C4-2B (cell line): ENCODE results near the gene ZNF722.
"Not testable (repeated sequence)": the region's sequence is repeated elsewhere in the genome, so short reads cannot be mapped to it uniquely, and the experiment has no call there.

Experiments
- H3K27ac ChIP-seq: fragments of 450-650 bp; 2 replicates; pipeline ENCODE4 v1.5.1; 2017
- ZFX ChIP-seq: fragments of 450-650 bp; IDR thresholded peaks from 2 replicates; pipeline ENCODE4 v1.6.1; 2017
- TF ChIP-seq, protein P1 (sequence below): fragments of 450-650 bp; conservative IDR thresholded peaks from 2 replicates; pipeline ENCODE4 v1.5.1; 2017; ENCODE audit warnings: mild to moderate bottlenecking

The ZNF722 gene

DNA sequence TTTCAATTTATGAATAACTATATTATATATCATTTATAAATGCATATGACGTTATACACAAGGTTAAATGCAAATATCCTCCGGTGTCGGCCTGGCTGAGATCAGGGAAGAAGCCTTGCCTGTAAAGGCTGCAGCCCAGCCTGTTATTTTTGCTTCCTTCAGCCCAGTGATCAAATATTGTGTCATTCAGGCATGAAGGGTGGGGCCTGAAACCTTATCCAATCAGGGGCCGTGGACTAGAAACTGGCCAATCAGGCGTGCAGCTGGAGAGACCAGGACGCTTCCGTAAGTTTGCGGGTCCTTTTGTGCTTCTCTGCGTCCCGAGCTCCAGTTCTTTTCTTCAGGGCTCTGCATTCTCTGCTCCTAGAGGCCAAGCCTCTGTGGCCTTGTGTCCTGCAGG is at the start of gene ZNF722:
TSS of gene ZNF722 (plus strand) at position 301 of the 400 bp plus-strand sequence. CDS start 113 bp downstream, outside the sequence.
- H3K27ac ChIP-seq = no peak within 1 kb of the TSS
- no peak for TF ChIP-seq ZFX
- TF ChIP-seq, protein P1, sequence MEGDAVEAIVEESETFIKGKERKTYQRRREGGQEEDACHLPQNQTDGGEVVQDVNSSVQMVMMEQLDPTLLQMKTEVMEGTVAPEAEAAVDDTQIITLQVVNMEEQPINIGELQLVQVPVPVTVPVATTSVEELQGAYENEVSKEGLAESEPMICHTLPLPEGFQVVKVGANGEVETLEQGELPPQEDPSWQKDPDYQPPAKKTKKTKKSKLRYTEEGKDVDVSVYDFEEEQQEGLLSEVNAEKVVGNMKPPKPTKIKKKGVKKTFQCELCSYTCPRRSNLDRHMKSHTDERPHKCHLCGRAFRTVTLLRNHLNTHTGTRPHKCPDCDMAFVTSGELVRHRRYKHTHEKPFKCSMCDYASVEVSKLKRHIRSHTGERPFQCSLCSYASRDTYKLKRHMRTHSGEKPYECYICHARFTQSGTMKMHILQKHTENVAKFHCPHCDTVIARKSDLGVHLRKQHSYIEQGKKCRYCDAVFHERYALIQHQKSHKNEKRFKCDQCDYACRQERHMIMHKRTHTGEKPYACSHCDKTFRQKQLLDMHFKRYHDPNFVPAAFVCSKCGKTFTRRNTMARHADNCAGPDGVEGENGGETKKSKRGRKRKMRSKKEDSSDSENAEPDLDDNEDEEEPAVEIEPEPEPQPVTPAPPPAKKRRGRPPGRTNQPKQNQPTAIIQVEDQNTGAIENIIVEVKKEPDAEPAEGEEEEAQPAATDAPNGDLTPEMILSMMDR = no peak

DNA sequence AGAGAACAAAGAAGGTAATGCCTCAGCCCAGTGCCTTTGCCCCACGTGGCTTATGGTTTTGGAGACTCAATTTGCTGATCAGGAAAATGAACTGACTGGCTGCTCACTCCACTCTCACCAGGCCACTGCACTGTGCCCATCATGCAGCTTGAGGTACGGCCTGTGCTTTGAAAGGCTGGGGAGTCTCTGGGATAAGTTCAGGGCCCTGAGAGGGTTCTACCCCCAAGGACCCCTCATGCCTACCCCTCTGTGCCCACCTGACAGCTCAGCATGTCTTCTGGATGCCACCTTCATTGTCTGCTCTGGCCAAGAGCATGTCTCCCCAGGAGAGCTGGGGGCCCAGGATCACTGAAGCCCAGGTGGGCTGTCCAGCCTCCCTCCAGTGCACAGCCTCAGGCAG is 45.5 kb upstream of the ZNF722 start:
- TF ChIP-seq, protein P1 = no peak
- TF ChIP-seq ZFX = no peak
- H3K27ac ChIP-seq = no peak overlapping the region

DNA sequence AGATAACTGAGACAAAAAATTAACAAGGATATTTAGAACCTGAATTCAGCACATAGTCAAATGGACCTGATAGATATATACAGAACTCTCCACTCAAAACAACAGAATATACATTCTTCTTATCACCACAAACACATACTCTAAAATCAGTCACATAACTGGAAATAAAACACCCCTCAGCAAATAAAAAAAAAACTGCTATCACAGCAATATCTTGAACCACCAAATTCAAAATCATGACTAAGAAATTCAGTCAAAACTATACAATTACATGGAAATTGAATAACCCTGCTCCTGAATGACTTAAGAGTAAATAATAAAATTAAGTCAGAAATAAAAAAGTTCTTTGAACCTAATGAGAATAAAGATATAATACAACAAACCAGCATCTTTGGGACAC is 30.0 kb upstream of the ZNF722 start:
- no peak overlapping the region for H3K27ac ChIP-seq
- TF ChIP-seq, protein P1 = no peak
- no peak for TF ChIP-seq ZFX

DNA sequence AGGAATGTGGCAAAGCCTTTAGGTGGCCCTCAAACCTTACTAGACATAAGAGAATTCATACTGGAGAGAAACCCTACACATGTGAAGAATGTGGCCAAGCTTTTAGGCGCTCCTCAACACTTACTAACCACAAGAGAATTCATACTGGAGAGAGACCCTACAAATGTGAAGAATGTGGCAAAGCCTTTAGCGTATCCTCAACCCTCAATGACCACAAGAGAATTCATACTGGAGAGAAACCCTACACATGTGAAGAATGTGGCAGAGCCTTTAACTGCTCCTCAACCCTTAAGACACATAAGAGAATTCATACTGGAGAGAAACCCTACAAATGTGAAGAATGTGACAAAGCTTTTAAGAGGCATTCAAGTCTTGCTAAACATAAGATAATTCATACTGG is 16.8 kb downstream of the ZNF722 start:
- H3K27ac ChIP-seq = not testable (repeated sequence)

DNA sequence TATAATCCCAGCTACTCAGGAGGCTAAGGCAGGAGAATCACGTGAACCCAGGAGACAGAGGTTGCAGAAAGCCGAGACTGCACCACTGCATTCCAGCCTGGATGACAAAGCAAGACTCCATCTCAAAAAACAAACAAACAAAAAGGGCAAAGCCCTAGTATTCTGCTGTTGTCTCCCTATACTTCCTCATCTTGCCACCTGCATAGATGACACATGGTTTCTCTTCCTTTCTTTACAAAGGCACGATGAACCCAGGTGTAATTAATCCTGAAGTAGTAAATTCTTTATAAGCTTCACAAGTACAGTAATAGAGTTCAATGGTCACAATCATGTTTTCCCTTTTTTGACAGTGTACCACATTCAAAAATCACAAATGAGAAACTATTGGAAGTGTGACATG is 36.7 kb downstream of the ZNF722 start:
- no peak for TF ChIP-seq ZFX

DNA sequence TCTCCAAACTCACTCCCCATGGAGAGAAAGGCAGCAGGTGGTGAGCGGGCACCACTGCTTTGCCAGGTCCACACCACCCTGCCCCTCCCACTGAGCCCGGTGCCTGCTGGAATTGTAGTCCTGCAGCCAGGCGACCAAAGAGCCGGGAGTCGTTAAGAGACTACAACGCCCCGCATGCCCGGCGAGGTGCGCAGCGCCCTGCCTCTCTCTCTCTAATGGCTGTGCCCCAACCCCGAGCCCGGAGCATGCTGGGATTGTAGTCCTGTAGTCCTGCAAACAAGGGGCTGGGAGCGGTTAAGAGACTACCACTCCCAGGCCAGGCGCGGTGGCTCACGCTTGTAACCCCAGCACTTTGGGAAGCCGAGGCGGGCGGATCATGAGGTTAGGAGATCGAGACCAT is 38.4 kb downstream of the ZNF722 start:
- no peak for TF ChIP-seq ZFX
- TF ChIP-seq, protein P1 = no peak
- no peak overlapping the region for H3K27ac ChIP-seq

More for the DNA sequence above, 36.7 kb downstream of the ZNF722 start:
- no peak overlapping the region for H3K27ac ChIP-seq

DNA sequence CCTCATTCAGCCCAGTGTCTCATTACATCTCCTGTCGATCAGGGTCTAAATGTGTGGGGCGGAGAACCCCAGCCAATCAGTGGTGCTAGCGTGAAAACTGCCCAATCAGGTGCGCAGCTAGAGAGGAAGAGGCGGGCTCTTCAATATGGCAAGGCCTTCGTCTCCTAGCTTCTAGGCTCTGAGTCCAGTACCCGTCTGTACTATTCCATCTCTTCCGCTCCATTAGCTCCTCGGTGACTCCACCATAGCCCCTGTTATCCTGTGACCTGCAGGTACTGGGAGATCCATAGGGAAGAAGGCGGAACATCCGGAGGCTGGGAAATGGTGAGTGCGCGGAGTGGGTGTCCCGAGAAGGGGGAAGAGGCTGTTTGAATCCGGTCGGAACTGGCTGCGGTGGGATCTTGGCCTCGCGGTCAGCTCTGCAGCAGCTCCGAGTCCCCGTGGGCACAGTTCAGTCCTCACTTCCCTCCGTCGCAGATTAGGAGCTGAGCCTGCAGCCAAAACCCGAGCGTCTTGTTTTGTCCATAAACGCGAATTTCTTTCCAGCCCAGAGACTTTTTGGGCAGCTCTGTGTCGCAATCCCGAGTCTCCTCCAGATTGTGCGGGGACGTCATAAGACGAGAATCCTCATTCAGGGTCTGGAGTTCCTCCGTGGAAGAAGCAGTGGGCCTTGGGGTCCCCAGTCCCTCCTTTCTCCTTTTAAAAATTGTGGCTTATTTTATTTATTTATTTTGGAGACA is 46.8 kb downstream of the ZNF722 start, which contains the start of gene ZNF727:
TSS of gene ZNF727 (plus strand) at position 134 of the 740 bp plus-strand sequence. CDS start at position 322, 188 bp downstream.
- TF ChIP-seq, protein P1 = no peak
- TF ChIP-seq ZFX = no peak
- no peak within 1 kb of the TSS for H3K27ac ChIP-seq

DNA sequence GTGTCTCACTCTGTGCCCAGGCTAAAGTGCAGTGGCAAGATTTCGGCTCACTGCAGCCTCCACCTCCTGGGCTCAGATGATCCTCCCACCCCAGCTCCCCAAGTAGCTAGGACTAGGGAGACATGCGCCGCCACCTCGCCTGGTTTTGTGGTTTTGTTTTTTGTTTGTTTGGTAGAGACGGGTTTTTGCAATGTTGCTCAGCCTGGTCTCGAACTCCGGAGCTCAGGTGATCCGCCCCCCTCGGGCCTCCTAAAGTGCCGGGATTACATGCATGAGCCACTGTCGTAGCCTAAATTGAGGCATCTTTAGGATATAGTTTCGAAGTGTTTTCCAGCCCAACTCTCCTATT is 47.4 kb downstream of the ZNF722 start:
- H3K27ac ChIP-seq = no peak overlapping the region
- no peak for TF ChIP-seq ZFX
- TF ChIP-seq, protein P1 = no peak
